ENCODE data around the gene LYPLAL1.

LYPLAL1 gene

GRCh38 chr1:219173758-219174459, at the start of gene LYPLAL1:
LYPLAL1 (plus strand) TSS chr1:219173878; CDS start chr1:219173891, 13 bp downstream.
- peak; percentile 23 for DNase-seq

GRCh38 chr1:219124163-219124562, 49.5 kb upstream of the LYPLAL1 start:
- DNase-seq = no peak

- no peak for DNase-seq
Measured at GRCh38 chr1:219125342-219125741, 48.3 kb upstream of the LYPLAL1 start.

- no peak for DNase-seq
Measured at GRCh38 chr1:219126377-219126776, 47.3 kb upstream of the LYPLAL1 start.

- no peak for DNase-seq
Measured at GRCh38 chr1:219128957-219129356, 44.7 kb upstream of the LYPLAL1 start.

- DNase-seq = no peak
Measured at GRCh38 chr1:219130366-219130935, 43.2 kb upstream of the LYPLAL1 start.

- no peak for DNase-seq
Measured at GRCh38 chr1:219132939-219133338, 40.7 kb upstream of the LYPLAL1 start.

- no peak for DNase-seq
Measured at GRCh38 chr1:219138747-219139146, 34.9 kb upstream of the LYPLAL1 start.

- DNase-seq = no peak
Measured at GRCh38 chr1:219140303-219140877, 33.3 kb upstream of the LYPLAL1 start.

GRCh38 chr1:219143735-219144134, 29.9 kb upstream of the LYPLAL1 start:
- DNase-seq = no peak

- DNase-seq = no peak
Measured at GRCh38 chr1:219144658-219145315, 28.9 kb upstream of the LYPLAL1 start.

GRCh38 chr1:219147571-219148019, 26.1 kb upstream of the LYPLAL1 start:
- DNase-seq = no peak

- DNase-seq = no peak
Measured at GRCh38 chr1:219149009-219149577, 24.6 kb upstream of the LYPLAL1 start.

- no peak for DNase-seq
Measured at GRCh38 chr1:219149953-219150352, 23.7 kb upstream of the LYPLAL1 start.

- no peak for DNase-seq
Measured at GRCh38 chr1:219150913-219151312, 22.8 kb upstream of the LYPLAL1 start.

GRCh38 chr1:219151467-219151866, 22.2 kb upstream of the LYPLAL1 start:
- no peak for DNase-seq

GRCh38 chr1:219152751-219153150, 20.9 kb upstream of the LYPLAL1 start:
- DNase-seq = no peak

GRCh38 chr1:219153723-219154122, 20.0 kb upstream of the LYPLAL1 start:
- no peak for DNase-seq

- DNase-seq = no peak
Measured at GRCh38 chr1:219155135-219155534, 18.5 kb upstream of the LYPLAL1 start.

- DNase-seq = no peak
Measured at GRCh38 chr1:219159946-219160645, 13.6 kb upstream of the LYPLAL1 start.

GRCh38 chr1:219160967-219161366, 12.7 kb upstream of the LYPLAL1 start:
- no peak for DNase-seq

- DNase-seq = no peak
Measured at GRCh38 chr1:219161371-219161770, 12.3 kb upstream of the LYPLAL1 start.
